Measurements from ENCODE around the gene TBC1D22A.

DNA sequence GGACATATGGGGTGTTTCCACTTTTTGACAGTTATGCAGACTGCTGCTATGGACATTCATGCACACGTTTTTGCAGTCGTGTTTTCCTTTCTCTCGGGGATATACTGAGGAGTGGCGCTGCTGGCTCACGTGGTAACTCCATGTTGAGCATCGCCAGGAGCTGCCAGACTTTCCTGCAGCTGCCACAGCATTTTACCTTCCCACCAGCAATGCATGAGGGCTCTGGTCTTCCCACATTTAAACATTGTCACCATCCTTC lies 95.4 kb downstream of the TBC1D22A start:
- TF ChIP-seq, protein P1, sequence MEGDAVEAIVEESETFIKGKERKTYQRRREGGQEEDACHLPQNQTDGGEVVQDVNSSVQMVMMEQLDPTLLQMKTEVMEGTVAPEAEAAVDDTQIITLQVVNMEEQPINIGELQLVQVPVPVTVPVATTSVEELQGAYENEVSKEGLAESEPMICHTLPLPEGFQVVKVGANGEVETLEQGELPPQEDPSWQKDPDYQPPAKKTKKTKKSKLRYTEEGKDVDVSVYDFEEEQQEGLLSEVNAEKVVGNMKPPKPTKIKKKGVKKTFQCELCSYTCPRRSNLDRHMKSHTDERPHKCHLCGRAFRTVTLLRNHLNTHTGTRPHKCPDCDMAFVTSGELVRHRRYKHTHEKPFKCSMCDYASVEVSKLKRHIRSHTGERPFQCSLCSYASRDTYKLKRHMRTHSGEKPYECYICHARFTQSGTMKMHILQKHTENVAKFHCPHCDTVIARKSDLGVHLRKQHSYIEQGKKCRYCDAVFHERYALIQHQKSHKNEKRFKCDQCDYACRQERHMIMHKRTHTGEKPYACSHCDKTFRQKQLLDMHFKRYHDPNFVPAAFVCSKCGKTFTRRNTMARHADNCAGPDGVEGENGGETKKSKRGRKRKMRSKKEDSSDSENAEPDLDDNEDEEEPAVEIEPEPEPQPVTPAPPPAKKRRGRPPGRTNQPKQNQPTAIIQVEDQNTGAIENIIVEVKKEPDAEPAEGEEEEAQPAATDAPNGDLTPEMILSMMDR (optimal IDR thresholded peaks at IDR 0.05 in 1 of 3, IDR thresholded peaks at IDR 0.05 in 1 of 3, conservative IDR thresholded peaks at IDR 0.05 in 1 of 3; ENCODE audit: extremely low read depth in 1 of 3, insufficient read depth in 2 of 3, low read length in 3 of 3): no peak
- no peak for TF ChIP-seq EZH2 (IDR thresholded peaks at IDR 0.05; ENCODE audit: low read length)

All from keratinocyte (primary cell).